Thoracic aorta (tissue), 2 donors: Measurements from ENCODE around the gene BICD1. TPM values are rescaled to one million over a fixed set of nuclear protein-coding genes. Genes with fewer than 3 reads are reported as not detected.
"Not testable (repeated sequence)": the region's sequence is repeated elsewhere in the genome, so short reads cannot be mapped to it uniquely, and the experiment has no call there.

Experiments
- ATAC-seq: fragments of 150-250 bp; one replicate; pipeline ENCODE4 v1.8.0; 2017; ENCODE audit warnings: low read depth; ENCODE audit not compliant: insufficient number of reproducible peaks, low FRiP score
- DNase-seq: peaks from one replicate; pipeline ENCODE4 v3.0.0-alpha.2; 2020; ENCODE audit warnings: low spot score
- H3K27ac ChIP-seq, 2 donors: fragments of 200-600 bp; sonication (generic); 1 replicate in 1 of 2; 2 replicates in 1 of 2; pipeline ENCODE4 v1.5.1; 2016; ENCODE audit warnings: mild to moderate bottlenecking in 2 of 2, moderate library complexity in 2 of 2
- H3K27me3 ChIP-seq: fragments of 200-600 bp; sonication (generic); replicated peaks from 2 replicates; pipeline ENCODE4 v1.6.0; 2016; ENCODE audit warnings: mild to moderate bottlenecking; ENCODE audit not compliant: insufficient read depth
- H3K36me3 ChIP-seq: fragments of 200-600 bp; sonication (generic); one replicate; pipeline ENCODE4 v1.5.1; 2016
- H3K4me1 ChIP-seq, 2 donors: fragments of 200-600 bp; sonication (generic); 1 replicate in 1 of 2; 2 replicates in 1 of 2; pipeline versions ENCODE4 v1.5.1 to v1.6.0; 2016; ENCODE audit warnings: low read depth in 2 of 2, mild to moderate bottlenecking in 1 of 2; ENCODE audit not compliant: control insufficient read depth in 1 of 2
- H3K4me3 ChIP-seq: fragments of 200-600 bp; sonication (generic); 2 replicates; pipeline ENCODE4 v1.5.1; 2016; ENCODE audit warnings: mild to moderate bottlenecking
- H3K9me3 ChIP-seq: fragments of 200-600 bp; sonication (generic); 2 replicates; pipeline ENCODE4 v1.5.1; 2016
- CTCF ChIP-seq: fragments of 200-600 bp; sonication (generic); IDR thresholded peaks from one replicate; pipeline ENCODE4 v1.5.1; 2019; ENCODE audit warnings: antibody characterized with exemption
- total RNA-seq, 2 donors: library from RNA; depleted of rRNA; stranded (reverse); fragments of >200 nt; gene quantifications; one replicate each; pipeline versions ENCODE4 v1.1.0 to v1.2.3, GENCODE V29; 2016

The BICD1 gene
- total RNA-seq, 2 donors from 2014 or later = 18.7 to 44.7 TPM

- ATAC-seq (no peak), DNase-seq (no peak)
- Histone ChIP-seq H3K36me3 (no peaks in the 10 kb centered on the region), H3K4me1 (peaks cover 3 to 7% of the 10 kb centered on the region in 2 donors), H3K4me3 (no peak overlapping the region), H3K27ac (no peak overlapping the region), H3K27me3 (no peaks in the 10 kb centered on the region), H3K9me3 (no peaks in the 10 kb centered on the region)
- TF ChIP-seq CTCF = no peak
These were observed 167.1 kb downstream of the BICD1 start for GRCh38 chr12:32273712-32274111.

GRCh38 chr12:32274665-32275064, 168.0 kb downstream of the BICD1 start:
- peaks cover 3 to 7% of the 10 kb centered on the region in 2 donors for H3K4me1 ChIP-seq
- no peak overlapping the region for H3K27ac ChIP-seq
- no peaks in the 10 kb centered on the region for H3K27me3 ChIP-seq
- H3K4me3 ChIP-seq = no peak overlapping the region
- ATAC-seq (no peak), DNase-seq (no peak)
- no peak for TF ChIP-seq CTCF
- H3K36me3 ChIP-seq = no peaks in the 10 kb centered on the region
- no peaks in the 10 kb centered on the region for H3K9me3 ChIP-seq

GRCh38 chr12:32275520-32275919, 168.9 kb downstream of the BICD1 start:
- DNase-seq, H3K27ac ChIP-seq, H3K9me3 ChIP-seq, H3K36me3 ChIP-seq, H3K4me3 ChIP-seq, ATAC-seq, H3K27me3 ChIP-seq, H3K4me1 ChIP-seq: not testable (repeated sequence)

- no peaks in the 10 kb centered on the region for H3K9me3 ChIP-seq
- TF ChIP-seq CTCF = no peak
- DNase-seq (no peak), ATAC-seq (no peak)
- H3K36me3 ChIP-seq = no peaks in the 10 kb centered on the region
- no peaks in the 10 kb centered on the region for H3K27me3 ChIP-seq
- H3K4me3 ChIP-seq = no peak overlapping the region
- no peaks in the 10 kb centered on the region for H3K4me1 ChIP-seq
- no peak overlapping the region for H3K27ac ChIP-seq
These were observed 171.1 kb downstream of the BICD1 start for GRCh38 chr12:32277774-32278173.

- H3K27ac ChIP-seq = no peak overlapping the region
- no peak overlapping the region for H3K4me3 ChIP-seq
- H3K27me3 ChIP-seq = no peaks in the 10 kb centered on the region
- TF ChIP-seq CTCF = no peak
- DNase-seq (no peak), ATAC-seq (no peak)
- H3K4me1 ChIP-seq = no peaks in the 10 kb centered on the region
- no peaks in the 10 kb centered on the region for H3K36me3 ChIP-seq
- no peaks in the 10 kb centered on the region for H3K9me3 ChIP-seq
These were observed 174.5 kb downstream of the BICD1 start for GRCh38 chr12:32281098-32281497.

- no peaks in the 10 kb centered on the region for H3K9me3 ChIP-seq
- no peak overlapping the region for H3K4me3 ChIP-seq
- ATAC-seq = no peak
- DNase-seq = no peak
- TF ChIP-seq CTCF = no peak
- no peaks in the 10 kb centered on the region for H3K4me1 ChIP-seq
- no peak overlapping the region for H3K27ac ChIP-seq
- no peaks in the 10 kb centered on the region for H3K27me3 ChIP-seq
- H3K36me3 ChIP-seq = no peaks in the 10 kb centered on the region
These were observed 177.9 kb downstream of the BICD1 start for GRCh38 chr12:32284561-32284960.
